DMS53 treated with DMSO at 0.1 percent for 48 hours (cell line): Measurements from ENCODE around the gene TNS2.
A peak's percentile ranks its signal among the peaks of the same experiment; 100 is the strongest.

ENCODE experiments used
- DNase-seq: peaks from one replicate; lab custom pipeline; 2025; ENCODE audit not compliant: unreplicated experiment; lab: John Stamatoyannopoulos, UW

The TNS2 gene

GRCh38 chr12:53057816-53058500, 8.1 kb downstream of the TNS2 start:
- DNase-seq: no peak

- DNase-seq: no peak
Observed at GRCh38 chr12:53058674-53059433, 9.0 kb downstream of the TNS2 start.

- no peak for DNase-seq
Observed at GRCh38 chr12:53059434-53060063, 9.7 kb downstream of the TNS2 start.

- no peak for DNase-seq
Observed at GRCh38 chr12:53060064-53060720, 10.3 kb downstream of the TNS2 start.

GRCh38 chr12:53060721-53061276, 10.9 kb downstream of the TNS2 start:
- DNase-seq: peak; percentile 81

GRCh38 chr12:53061404-53062010, 11.6 kb downstream of the TNS2 start:
- peak; percentile 94 for DNase-seq

- no peak for DNase-seq
Observed at GRCh38 chr12:53062011-53062961, 12.4 kb downstream of the TNS2 start.

GRCh38 chr12:53062977-53063707, 13.3 kb downstream of the TNS2 start:
- no peak for DNase-seq

- DNase-seq: no peak
Observed at GRCh38 chr12:53063708-53064612, 14.1 kb downstream of the TNS2 start.

GRCh38 chr12:53064613-53065436, 15.0 kb downstream of the TNS2 start:
- no peak for DNase-seq

GRCh38 chr12:53065470-53065869, 15.6 kb downstream of the TNS2 start:
- no peak for DNase-seq

GRCh38 chr12:53065975-53066931, 16.4 kb downstream of the TNS2 start:
- DNase-seq: peak; percentile 34

- no peak for DNase-seq
Observed at GRCh38 chr12:53067074-53067992, 17.5 kb downstream of the TNS2 start.

GRCh38 chr12:53067993-53068770, 18.3 kb downstream of the TNS2 start:
- DNase-seq: no peak
